NCI-H2029 treated with DMSO at 0.1 percent for 48 hours (cell line): ENCODE data around the gene PDE7B.
"Not testable (repeated sequence)": the region's sequence is repeated elsewhere in the genome, so short reads cannot be mapped to it uniquely, and the experiment has no call there.

Source experiments
- DNase-seq: peaks from one replicate; lab custom pipeline; 2025; lab: John Stamatoyannopoulos, UW

PDE7B gene

DNA sequence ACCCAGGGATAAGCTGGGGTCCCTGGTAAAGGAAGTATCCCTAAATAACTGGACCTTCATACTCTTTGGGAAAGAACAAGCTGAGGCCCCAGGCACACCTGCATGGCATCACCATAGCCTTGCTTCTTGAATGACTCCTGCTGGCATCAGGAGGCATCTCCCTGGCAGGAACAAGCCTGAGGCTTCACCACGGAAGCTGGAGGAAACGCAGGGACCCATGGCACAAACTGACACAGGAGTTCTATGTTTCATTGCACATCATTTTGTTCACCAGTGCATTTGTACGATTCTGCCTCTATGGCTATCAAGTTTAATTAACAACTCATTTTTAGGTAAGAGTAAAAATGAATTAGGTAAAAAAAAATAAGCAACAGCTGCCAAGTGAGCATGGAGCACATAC lies 619 bp upstream of the PDE7B start:
- no peak for DNase-seq

DNA sequence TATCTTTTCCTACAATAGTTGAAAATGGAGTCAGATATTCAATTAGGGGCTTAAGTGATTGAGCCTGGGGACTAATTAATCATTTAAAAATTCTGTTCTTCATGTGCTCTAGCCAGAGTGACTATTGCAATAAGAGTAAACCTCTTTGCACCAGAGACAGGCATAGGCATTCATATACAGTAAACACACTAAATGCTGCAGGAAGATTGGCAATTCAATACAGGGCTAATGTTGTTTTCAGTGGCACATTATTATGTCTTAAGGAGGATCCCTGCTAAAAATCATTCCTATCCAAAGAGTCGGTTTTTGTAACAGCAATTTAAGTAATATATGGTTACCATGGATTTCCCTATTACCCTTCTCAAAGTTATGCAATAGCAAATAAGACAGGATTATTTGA lies 1.2 kb downstream of the PDE7B start:
- no peak for DNase-seq

DNA sequence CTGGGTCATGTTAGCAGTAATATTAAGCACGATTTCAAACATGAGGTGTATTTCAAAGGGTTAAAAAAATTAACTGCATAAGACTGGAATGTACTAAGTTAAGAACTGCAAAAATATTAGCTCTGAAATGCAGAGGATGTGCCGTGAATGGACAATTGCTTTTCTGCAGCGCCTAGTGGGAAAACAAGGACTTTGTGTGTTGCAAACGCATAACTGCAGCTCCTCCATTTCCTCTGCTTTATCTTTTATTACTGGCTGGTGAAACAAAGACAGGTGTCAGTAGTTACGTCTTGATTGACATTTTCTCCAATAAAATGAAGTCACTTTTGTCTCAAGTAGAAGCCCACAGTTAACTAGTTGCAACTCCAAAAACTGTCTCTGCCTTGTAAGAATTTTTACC lies 1.7 kb downstream of the PDE7B start:
- DNase-seq, result no peak

DNA sequence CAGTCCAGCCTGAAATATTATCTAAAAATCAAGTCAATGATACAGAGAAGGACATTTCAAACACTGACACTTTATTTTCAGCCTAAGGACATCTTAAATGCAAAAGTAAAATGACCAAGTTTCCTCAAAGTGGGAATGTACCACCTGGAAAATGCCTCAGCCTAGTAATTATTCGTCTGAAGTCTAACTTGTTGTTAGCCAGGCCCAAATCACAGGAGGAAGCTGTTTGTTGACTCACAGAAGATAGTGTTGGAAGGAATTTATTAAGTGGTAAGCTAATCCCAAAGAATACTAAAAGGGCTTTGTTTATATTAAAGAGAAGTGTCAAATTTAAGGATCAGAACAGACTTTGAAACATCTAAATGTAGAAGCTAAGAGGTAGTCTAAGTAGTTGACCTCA lies 2.5 kb downstream of the PDE7B start:
- no peak for DNase-seq

DNA sequence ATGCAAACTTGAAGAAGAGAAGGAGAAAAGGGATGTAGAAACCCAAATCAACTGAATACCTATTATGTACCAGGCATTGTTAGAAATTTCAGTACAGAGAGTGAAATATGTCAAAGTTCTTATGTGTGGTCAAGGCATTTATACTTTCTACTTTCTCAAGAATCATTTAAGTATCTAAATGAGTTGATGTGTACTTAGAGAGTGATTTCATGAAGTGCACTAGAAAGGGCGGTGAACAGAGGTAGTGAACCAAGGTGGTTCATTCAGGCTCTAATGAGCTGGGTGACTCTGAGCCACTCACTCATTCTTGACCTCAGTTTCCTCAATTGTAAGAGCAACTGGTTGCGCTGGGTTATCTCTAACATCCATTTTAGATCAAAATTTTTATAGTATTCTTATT lies 3.3 kb downstream of the PDE7B start:
- no peak for DNase-seq

DNA sequence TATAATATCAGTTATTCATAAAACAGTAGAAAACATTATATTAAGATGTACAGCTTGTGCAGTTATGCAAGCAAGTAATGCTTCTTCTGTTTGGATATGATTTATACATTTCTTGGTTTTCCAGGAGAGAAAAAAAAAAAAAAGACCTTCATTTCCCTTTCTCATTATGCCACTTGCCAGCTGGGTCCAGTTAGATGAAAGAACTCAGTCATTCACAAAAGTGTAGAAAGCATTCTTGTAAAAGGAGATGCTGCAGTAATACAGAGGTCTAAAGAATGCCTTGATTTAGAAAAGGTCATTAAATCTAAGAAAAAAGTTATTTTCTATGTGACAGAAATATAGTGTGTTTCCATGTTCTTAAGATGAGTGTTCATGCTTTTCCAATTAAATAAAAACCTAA lies 7.4 kb downstream of the PDE7B start:
- DNase-seq, result no peak

DNA sequence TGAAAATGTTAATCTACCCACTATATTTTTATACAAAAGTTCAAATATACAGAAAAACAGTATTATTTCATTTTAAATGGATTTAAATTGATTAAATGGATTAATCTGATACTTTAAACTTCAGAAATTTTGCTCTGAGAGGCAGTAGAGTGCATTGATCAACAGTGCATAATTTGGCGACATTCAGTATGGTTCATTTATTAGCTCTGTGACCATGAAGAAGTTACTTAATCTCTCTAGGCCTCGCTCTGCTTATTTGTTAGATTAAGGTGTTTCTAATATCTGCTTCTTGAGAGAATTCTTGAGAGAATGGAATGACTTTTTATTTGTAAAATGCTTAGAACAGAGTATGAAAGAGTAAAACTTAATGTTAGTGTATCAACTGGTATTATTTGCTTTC lies 8.9 kb downstream of the PDE7B start:
- DNase-seq, result no peak

DNA sequence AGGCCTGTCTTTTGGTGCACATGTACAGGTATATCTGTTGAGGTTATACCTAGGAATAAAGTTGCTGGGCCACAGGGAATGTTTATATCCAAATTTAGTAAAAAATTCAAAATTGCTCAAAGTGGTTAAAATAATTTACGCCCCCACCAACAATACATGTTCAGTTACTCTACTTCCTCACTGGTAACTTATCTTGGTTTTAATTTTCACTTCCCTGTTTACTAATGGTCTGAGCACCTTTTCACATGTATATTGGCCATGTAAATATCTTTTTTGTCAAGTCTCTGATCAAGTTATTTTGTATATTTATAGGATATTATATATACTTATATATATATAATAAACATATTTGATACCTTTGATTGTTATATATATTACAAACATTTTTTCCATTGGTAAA lies 9.7 kb downstream of the PDE7B start:
- DNase-seq, result no peak

DNA sequence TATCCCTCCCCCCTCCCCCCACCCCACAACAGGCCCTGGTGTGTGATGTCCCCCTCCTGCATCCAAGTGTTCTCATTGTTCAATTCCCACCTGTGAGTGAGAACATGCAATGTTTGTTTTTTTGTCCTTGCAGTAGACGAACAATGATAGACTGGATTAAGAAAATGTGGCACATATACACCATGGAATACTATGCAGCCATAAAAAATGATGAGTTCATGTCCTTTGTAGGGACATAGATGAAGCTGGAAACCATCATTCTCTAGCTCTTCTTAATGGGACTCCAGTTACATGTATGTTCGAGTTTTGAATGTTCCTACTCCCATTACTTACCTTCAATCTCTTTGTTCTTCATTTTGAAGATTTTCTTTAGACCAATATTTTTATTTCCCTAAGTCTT lies 13.4 kb downstream of the PDE7B start:
- DNase-seq, result not testable (repeated sequence)

DNA sequence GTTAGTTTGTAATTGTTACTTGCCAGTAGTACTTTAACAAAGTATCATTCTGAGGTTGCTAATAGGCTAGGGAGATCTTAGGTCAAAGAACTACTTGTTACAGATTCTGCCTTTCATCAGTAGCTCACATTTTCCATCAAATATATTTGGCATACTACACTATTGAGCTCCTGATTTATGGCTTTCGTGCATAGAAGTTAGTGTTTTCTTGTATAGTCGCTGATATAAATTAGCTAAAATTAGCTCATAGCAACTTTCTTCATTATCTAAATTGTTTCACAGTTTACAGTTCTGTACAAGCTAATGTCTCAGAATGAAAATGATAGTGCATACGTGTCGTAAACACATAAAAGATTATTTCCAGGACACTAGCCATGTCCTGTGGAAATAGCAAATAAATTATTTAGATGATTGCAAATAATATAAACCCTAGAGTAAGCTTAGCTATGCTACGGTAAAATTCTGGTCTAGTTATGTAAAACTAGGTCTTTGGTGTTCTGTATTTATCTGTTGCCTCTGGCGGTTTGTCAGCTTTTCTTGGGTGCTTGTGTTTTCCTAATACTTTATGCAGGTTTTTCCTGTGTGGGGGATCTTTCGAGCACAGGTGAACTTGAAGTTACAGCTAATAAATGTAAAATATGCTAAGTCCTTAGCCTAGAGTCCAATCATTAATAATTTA lies 15.1 kb downstream of the PDE7B start:
- no peak for DNase-seq

DNA sequence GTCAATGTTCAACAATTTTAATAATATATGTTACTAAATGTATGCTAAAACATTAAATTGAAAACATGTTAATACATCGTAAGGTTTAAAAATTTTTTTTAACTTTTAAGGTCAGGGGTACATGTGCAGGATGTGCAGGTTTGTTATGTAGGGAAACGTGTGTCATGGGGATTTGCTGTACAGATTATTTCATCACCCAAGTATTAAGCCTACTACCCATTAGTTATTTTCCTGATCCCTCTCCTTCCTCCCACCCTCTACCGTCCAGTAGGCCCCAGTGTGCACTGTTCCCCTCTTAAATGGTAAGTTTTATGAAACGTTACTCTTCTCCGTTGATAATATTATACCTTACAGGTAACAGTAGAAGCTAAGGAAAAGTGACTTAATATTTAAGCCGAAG lies 15.8 kb downstream of the PDE7B start:
- no peak for DNase-seq

DNA sequence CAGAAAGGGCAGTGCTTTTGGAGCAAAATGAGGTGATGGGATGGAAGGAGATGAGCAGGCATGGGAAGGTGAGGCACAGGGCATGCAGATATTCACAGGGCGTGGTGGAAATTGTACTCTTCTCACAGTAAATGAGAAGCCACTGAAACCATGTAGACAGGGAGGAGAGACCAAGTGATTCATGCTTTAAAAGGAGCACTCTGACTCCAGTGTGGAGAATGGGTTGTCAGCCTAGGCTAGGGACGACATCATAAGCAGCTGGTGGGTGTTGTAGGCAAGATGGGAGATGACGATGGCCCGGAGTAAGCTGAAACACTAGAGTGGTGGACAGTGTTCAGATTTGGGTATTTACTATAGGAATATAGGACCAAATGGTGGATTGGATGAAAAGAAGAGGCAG lies 18.4 kb downstream of the PDE7B start:
- no peak for DNase-seq

DNA sequence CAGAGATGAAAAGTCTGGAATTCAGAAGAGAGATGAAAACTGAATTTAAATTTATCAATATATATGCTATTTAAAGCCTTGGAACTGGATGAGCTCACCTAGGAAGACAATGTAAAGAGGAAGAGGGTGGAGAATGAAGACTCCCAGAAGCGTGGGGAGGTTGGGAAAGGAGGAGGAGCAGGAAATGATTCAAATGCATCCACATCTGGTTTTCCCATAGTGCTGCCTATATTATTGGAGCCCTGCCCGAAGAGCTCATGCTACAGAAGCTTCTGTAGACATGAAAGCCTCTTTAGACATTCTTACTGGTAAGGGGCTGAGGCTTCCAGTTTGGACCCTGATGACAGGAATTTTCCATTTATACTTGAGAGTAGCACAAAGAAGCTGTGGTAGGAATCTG lies 19.2 kb downstream of the PDE7B start:
- no peak for DNase-seq

DNA sequence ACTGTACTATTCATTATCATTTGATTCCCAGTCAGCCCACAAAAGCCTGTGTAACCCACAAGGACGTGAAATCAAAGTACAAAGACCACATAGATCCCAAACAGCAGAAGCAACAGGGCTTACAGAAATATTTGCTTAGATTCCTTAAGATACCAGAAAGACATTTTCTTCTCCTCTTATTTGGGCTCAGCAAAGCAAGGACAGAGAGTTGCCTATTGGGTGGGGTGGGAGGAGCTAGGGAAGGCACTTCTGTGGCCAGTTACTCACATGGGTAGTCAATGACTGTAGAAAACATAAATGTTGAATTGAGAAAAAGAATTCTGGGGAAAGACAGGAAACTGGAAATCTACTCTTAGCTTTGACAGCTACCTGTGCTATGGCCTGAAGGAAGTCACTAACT lies 19.8 kb downstream of the PDE7B start:
- DNase-seq, result no peak

DNA sequence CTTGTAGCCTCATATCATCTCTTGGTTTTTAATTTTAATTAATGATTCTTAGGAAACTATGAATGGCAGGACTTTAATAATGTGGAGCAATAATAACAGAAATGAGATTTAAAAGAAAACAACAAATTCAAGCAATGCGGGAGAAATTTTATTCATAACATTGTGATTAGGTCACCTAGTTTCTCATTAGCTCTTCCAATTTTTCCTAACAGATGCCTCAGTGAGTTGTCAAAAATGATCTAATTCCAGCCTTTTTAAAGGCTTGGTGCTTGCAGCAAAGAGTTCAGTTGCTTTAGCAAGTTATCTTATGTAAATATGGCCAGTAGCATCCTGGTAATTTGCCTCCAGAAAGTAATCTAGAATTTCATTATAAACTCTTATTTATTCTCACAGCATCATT lies 20.4 kb downstream of the PDE7B start:
- no peak for DNase-seq

DNA sequence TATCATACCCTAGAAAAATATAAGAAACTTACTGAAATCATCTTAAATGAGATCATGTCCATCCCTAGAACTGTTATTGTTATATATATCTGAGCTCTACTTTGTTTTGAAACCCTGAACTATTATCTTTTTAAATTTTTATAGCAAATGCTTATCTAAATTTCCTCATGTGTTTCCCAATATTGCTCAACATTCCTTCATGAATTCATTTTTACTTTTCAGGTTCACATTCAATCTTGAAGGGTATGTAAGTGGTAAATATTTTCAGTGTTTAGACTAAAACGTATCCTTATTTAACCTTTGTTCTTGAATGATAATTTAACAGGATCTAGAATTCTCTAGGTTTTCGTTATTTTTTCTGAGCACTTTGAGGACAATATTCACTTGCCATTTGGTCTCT lies 23.9 kb downstream of the PDE7B start:
- no peak for DNase-seq

DNA sequence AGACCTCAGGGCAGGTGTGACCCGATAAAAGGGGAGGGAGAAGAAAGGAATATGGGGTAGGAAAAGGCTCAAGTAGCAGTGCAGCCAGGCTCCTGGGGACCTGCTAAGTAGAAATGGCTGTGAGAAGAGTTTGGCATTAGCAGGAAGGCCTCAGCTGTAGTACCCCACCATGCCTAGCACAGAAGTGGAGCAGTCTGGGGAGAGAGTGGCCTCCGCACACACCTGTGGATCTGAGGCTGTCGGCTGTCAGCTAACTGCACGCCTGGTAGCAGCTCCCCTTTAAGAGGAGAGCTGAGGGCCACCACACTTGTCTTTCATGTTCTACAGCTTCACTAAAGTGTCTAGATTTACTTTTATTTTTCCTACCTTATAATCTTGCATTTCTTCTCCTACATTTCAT lies 24.6 kb downstream of the PDE7B start:
- no peak for DNase-seq

DNA sequence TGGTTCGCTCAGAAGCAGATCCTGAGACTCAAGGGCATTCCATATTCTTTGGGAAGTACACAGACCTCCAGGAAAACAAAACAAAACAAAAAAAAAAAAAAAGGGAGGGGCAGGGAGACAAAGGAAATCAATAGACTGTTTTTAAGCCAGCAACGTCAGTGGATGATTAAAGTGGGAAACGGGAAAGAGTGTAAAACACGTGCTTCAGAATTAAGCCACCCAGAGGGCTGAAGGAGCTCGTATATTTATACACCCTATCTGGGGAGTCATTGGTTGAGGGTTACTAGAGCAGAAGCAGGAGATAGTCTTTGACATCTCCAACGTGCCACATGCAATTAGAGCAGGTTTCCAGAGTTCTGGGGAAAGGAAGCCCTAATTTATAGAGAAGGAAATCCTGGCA lies 26.2 kb downstream of the PDE7B start:
- DNase-seq, result no peak

DNA sequence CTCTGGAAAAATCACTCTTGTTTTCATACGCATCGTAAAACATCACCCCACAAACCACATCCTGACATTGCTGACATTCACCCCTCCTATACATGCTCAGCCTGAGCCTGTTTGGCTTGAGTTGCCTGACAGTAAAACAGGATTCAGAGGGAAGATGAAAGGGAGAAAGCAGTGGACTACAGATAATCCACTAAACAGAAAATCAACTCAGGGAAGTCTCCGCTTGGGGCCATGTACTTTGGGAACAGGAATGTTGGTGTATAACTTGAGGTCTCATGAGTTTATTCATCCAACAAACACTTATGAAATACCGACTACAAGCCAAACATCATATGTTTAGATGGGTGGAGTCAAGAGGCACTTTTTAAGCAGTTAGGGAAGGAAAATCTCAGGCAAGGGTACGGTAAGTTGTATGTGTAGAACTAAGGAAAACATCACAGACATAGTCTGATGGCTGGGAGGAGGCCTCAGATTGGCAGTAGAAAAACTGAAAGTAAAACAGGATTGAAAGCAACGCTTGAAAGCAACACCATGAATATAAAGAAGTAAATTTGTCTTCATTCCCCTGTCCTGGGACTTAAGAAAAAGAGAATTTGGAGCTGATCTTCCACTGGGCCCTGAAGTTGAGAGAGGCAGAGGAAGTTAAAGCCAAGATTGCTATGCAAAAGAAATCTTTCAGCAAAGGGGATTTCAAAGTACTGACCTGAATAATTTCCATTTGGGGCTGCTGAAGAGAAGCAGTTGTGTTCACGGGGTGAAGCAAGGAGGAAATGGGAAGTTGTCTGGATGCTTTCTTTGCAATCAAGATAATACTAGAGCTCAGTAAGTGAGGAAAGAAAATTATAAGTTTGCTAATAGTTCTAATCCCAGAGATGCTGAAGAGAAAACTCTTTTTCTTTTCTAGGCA lies 28.8 kb downstream of the PDE7B start:
- no peak for DNase-seq

DNA sequence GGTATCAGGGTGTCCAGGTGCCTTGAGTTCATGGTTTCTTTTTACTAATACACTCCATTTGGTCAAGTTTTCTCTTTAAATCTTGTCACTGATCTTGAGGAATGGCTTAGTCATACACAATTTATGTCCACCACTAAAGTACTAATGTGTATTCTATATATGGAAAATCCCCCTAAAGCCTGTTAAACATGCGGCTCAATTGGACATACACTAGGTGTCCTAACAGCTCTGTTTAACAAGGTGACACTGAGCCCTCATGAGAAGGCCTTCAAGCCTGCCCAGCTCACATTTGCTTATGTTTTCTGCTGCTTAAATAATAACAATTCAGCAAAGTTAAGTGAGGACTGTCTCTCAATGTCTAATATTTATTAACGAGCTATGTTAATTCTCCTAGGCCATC lies 31.5 kb downstream of the PDE7B start:
- no peak for DNase-seq

DNA sequence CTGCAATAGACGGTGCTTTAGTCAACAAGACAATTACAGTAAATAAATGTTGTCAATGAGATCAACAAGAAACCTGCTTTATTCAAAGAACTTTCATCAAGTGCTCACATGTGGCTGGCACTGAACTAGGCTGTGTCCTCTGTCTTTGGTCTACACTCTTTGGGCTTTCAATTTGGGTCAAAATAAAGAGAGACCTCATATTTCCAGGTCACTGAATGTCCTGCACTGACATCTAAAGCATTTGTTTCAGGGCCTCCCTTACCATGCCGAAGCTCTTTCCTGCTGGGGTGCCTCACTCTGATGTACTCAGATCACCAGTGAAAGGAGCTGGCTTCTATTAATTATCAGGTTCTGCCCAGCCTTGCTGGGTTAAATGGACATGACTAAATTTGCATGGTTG lies 32.0 kb downstream of the PDE7B start:
- DNase-seq, result no peak

DNA sequence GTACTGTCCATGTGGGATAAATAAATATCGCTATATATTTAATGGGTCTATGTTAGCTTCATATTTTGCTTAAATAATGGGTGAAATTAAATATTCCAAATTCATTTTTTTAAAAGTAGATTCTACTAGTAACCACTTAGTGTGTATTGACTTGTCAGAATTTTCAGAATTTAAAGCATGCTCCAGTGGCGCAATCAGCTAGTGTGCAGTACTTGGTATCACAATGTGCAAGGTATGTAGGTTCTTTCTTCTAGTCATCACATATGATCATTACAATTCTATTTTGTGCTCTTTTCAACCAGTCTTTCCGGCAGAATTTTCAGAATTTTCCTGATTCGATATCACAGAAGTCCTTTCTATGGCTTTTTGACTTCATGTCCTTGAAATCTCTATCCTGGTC lies 32.6 kb downstream of the PDE7B start:
- no peak for DNase-seq

DNA sequence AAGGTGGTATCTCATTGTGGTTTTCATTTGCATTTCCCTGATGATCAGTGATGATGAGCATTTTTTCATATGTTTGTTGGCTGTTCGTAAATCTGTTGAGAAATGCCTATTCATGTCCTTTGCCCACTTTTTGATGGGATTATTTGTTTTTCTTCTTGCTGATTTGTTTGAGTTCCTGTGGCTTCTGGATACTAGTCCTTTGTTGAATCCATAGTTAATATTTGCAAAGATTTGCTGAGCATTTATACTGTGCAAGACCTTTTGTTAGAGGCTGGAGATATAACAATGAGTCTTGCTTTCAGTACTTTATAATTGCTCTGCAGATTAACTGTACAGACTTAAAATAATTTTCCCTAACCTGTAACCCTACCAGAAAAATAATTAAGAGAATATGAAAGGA lies 35.6 kb downstream of the PDE7B start:
- no peak for DNase-seq

DNA sequence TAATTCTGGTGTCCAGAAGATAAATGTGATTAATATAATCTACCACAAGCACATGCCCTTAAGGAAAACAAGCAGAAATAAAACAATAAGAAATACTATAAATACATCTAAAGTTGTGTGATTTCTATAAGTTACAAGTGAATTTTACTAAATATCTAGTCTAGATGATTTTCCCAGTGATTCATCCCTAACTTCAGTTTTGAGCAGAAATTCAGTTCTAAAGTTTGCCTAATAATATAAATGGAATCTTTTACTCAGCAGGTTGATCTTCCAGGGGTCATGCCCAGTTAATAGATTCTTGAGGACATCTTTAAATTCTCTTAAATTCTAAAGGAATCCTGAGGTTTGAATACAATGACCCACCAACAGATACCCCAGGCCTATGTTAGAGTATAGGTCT lies 37.3 kb downstream of the PDE7B start:
- no peak for DNase-seq
